Karpas-422 (cell line): ENCODE results near the gene PRSS16. TPM values are rescaled to one million over a fixed set of nuclear protein-coding genes. Genes with fewer than 3 reads are reported as not detected.

Experiments used
- DNase-seq: peaks from one replicate; pipeline ENCODE4 v3.0.0-alpha.2; 2015
- H2AFZ ChIP-seq: fragments of 200-600 bp; sonication (generic); 2 replicates; pipeline ENCODE4 v1.6.1; 2014; ENCODE audit warnings: antibody characterized with exemption, low read length, mixed read lengths
- H3K27ac ChIP-seq: fragments of 200-600 bp; sonication (generic); 2 replicates; pipeline ENCODE4 v1.5.1; 2014; ENCODE audit warnings: mild to moderate bottlenecking, low read length, moderate library complexity
- H3K27me3 ChIP-seq: fragments of 200-600 bp; sonication (generic); 2 replicates; pipeline ENCODE4 v1.6.1; 2014; ENCODE audit warnings: low read length, mixed read lengths
- H3K36me3 ChIP-seq: fragments of 200-600 bp; sonication (generic); 2 replicates; pipeline ENCODE4 v1.6.1; 2014; ENCODE audit warnings: low read length, mixed read lengths; ENCODE audit not compliant: insufficient read depth
- H3K4me1 ChIP-seq: fragments of 200-600 bp; sonication (generic); 2 replicates; pipeline ENCODE4 v1.6.1; 2014; ENCODE audit warnings: mild to moderate bottlenecking, low read length, mixed read lengths
- H3K4me2 ChIP-seq: fragments of 200-600 bp; sonication (generic); 2 replicates; pipeline ENCODE4 v1.6.1; 2014; ENCODE audit warnings: low read length, low read depth, mild to moderate bottlenecking; ENCODE audit not compliant: poor library complexity, severe bottlenecking
- H3K4me3 ChIP-seq: fragments of 200-600 bp; sonication (generic); 2 replicates; pipeline ENCODE4 v1.5.1; 2014; ENCODE audit warnings: mild to moderate bottlenecking, antibody characterized with exemption, low read length, mixed read lengths
- H3K79me2 ChIP-seq: fragments of 200-600 bp; sonication (generic); 2 replicates; pipeline ENCODE4 v1.6.1; 2014; ENCODE audit warnings: mild to moderate bottlenecking, low read length, mixed read lengths
- H3K9ac ChIP-seq: fragments of 200-600 bp; sonication (generic); 2 replicates; pipeline ENCODE4 v1.6.0; 2014; ENCODE audit warnings: low read length
- H3K9me2 ChIP-seq: fragments of 200-600 bp; sonication (generic), shearing (Covaris generic); replicated peaks from 2 replicates; pipeline ENCODE4 v1.6.0; 2014; ENCODE audit warnings: mild to moderate bottlenecking, low read length, moderate library complexity; ENCODE audit not compliant: insufficient read depth
- H3K9me3 ChIP-seq: fragments of 300-700, 200-600 bp; sonication (generic); 2 replicates; pipeline ENCODE4 v1.6.1; 2014; ENCODE audit warnings: low read length, mixed read lengths
- H4K20me1 ChIP-seq: fragments of 200-600 bp; sonication (generic); 2 replicates; pipeline ENCODE4 v1.6.1; 2014; ENCODE audit warnings: mild to moderate bottlenecking, antibody characterized with exemption, low read length, low read depth; ENCODE audit not compliant: insufficient read depth
- total RNA-seq: library from RNA; depleted of rRNA; stranded (reverse); fragments of >200 nt; shearing (Covaris generic); gene quantifications from 2 replicates; pipeline ENCODE4 v1.2.3, GENCODE V29; 2014; ENCODE audit warnings: low replicate concordance

Gene PRSS16
- total RNA-seq, 1 experiment from 2014 or later: not detected

- Histone ChIP-seq H3K27ac (no peak overlapping the region), H3K4me1 (no peaks in the 10 kb centered on the region), H3K27me3 (no peaks in the 10 kb centered on the region), H3K9me2 (no peaks in the 10 kb centered on the region), H3K79me2 (no peaks in the 10 kb centered on the region), H3K36me3 (no peaks in the 10 kb centered on the region), H2AFZ (no peak overlapping the region), H3K9me3 (no peaks in the 10 kb centered on the region), H3K9ac (no peak overlapping the region), H4K20me1 (no peaks in the 10 kb centered on the region), H3K4me2 (no peak overlapping the region), H3K4me3 (no peak overlapping the region)
- DNase-seq: no peak
These were observed 21.3 kb downstream of the PRSS16 start for GRCh38 chr6:27268803-27269202.

- no peak overlapping the region for H3K27ac ChIP-seq
- H3K9me3 ChIP-seq: no peaks in the 10 kb centered on the region
- DNase-seq: no peak
- H3K4me2 ChIP-seq: no peak overlapping the region
- H4K20me1 ChIP-seq: no peaks in the 10 kb centered on the region
- H3K36me3 ChIP-seq: no peaks in the 10 kb centered on the region
- H3K79me2 ChIP-seq: no peaks in the 10 kb centered on the region
- no peaks in the 10 kb centered on the region for H3K4me1 ChIP-seq
- H3K4me3 ChIP-seq: no peak overlapping the region
- no peak overlapping the region for H3K9ac ChIP-seq
- no peaks in the 10 kb centered on the region for H3K9me2 ChIP-seq
- H3K27me3 ChIP-seq: no peaks in the 10 kb centered on the region
- H2AFZ ChIP-seq: no peak overlapping the region
These were observed 26.3 kb downstream of the PRSS16 start for GRCh38 chr6:27273783-27274182.

- H4K20me1 ChIP-seq: no peaks in the 10 kb centered on the region
- H3K9me3 ChIP-seq: no peaks in the 10 kb centered on the region
- H3K36me3 ChIP-seq: no peaks in the 10 kb centered on the region
- H3K27ac ChIP-seq: no peak overlapping the region
- no peaks in the 10 kb centered on the region for H3K4me1 ChIP-seq
- H3K4me3 ChIP-seq: no peak overlapping the region
- no peak overlapping the region for H2AFZ ChIP-seq
- no peaks in the 10 kb centered on the region for H3K27me3 ChIP-seq
- no peak for DNase-seq
- H3K9ac ChIP-seq: no peak overlapping the region
- no peaks in the 10 kb centered on the region for H3K9me2 ChIP-seq
- no peak overlapping the region for H3K4me2 ChIP-seq
- no peaks in the 10 kb centered on the region for H3K79me2 ChIP-seq
These were observed 27.8 kb downstream of the PRSS16 start for GRCh38 chr6:27275025-27275956.

- Histone ChIP-seq H3K9me2 (no peaks in the 10 kb centered on the region), H3K27ac (no peak overlapping the region), H3K9ac (no peak overlapping the region), H3K4me1 (no peaks in the 10 kb centered on the region), H3K4me3 (no peak overlapping the region), H2AFZ (no peak overlapping the region), H3K9me3 (no peaks in the 10 kb centered on the region), H3K27me3 (no peaks in the 10 kb centered on the region), H3K36me3 (no peaks in the 10 kb centered on the region), H4K20me1 (no peaks in the 10 kb centered on the region), H3K79me2 (no peaks in the 10 kb centered on the region), H3K4me2 (no peak overlapping the region)
- no peak for DNase-seq
These were observed 32.1 kb downstream of the PRSS16 start for GRCh38 chr6:27279513-27280063.

GRCh38 chr6:27280064-27280539, 32.6 kb downstream of the PRSS16 start:
- no peak overlapping the region for H3K27ac ChIP-seq
- no peaks in the 10 kb centered on the region for H3K36me3 ChIP-seq
- no peak overlapping the region for H3K4me2 ChIP-seq
- H3K4me3 ChIP-seq: no peak overlapping the region
- no peaks in the 10 kb centered on the region for H4K20me1 ChIP-seq
- H3K79me2 ChIP-seq: no peaks in the 10 kb centered on the region
- H3K9me3 ChIP-seq: no peaks in the 10 kb centered on the region
- no peak overlapping the region for H3K9ac ChIP-seq
- DNase-seq: peak; percentile 45
- no peaks in the 10 kb centered on the region for H3K9me2 ChIP-seq
- no peaks in the 10 kb centered on the region for H3K4me1 ChIP-seq
- H2AFZ ChIP-seq: no peak overlapping the region
- no peaks in the 10 kb centered on the region for H3K27me3 ChIP-seq

- H3K4me3 ChIP-seq: no peak overlapping the region
- no peaks in the 10 kb centered on the region for H3K27me3 ChIP-seq
- no peaks in the 10 kb centered on the region for H3K79me2 ChIP-seq
- no peak overlapping the region for H3K27ac ChIP-seq
- DNase-seq: no peak
- H3K36me3 ChIP-seq: no peaks in the 10 kb centered on the region
- H3K9ac ChIP-seq: no peak overlapping the region
- H2AFZ ChIP-seq: no peak overlapping the region
- no peaks in the 10 kb centered on the region for H3K4me1 ChIP-seq
- no peaks in the 10 kb centered on the region for H3K9me3 ChIP-seq
- H3K4me2 ChIP-seq: no peak overlapping the region
- no peaks in the 10 kb centered on the region for H3K9me2 ChIP-seq
- no peaks in the 10 kb centered on the region for H4K20me1 ChIP-seq
These were observed 33.1 kb downstream of the PRSS16 start for GRCh38 chr6:27280540-27281000.

GRCh38 chr6:27281105-27281539, 33.6 kb downstream of the PRSS16 start:
- no peak overlapping the region for H3K9ac ChIP-seq
- no peaks in the 10 kb centered on the region for H3K27me3 ChIP-seq

GRCh38 chr6:27281569-27281968, 34.1 kb downstream of the PRSS16 start:
- Histone ChIP-seq H2AFZ (no peak overlapping the region), H4K20me1 (no peaks in the 10 kb centered on the region), H3K27ac (no peak overlapping the region), H3K4me3 (no peak overlapping the region), H3K4me2 (no peak overlapping the region), H3K9me3 (no peaks in the 10 kb centered on the region), H3K79me2 (no peaks in the 10 kb centered on the region), H3K4me1 (no peaks in the 10 kb centered on the region), H3K9me2 (no peaks in the 10 kb centered on the region), H3K36me3 (no peaks in the 10 kb centered on the region), H3K9ac (no peak overlapping the region), H3K27me3 (no peaks in the 10 kb centered on the region)
- no peak for DNase-seq

More at GRCh38 chr6:27281105-27281539, 33.6 kb downstream of the PRSS16 start:
- Histone ChIP-seq H4K20me1 (no peaks in the 10 kb centered on the region), H3K27ac (no peak overlapping the region), H3K4me1 (no peaks in the 10 kb centered on the region), H3K4me2 (no peak overlapping the region), H2AFZ (no peak overlapping the region), H3K4me3 (no peak overlapping the region), H3K79me2 (no peaks in the 10 kb centered on the region), H3K9me2 (no peaks in the 10 kb centered on the region), H3K36me3 (no peaks in the 10 kb centered on the region), H3K9me3 (no peaks in the 10 kb centered on the region)
- no peak for DNase-seq
